ENCODE data around the gene TEAD3. TPM values are rescaled to one million over a fixed set of nuclear protein-coding genes. Genes with fewer than 3 reads are reported as not detected.

TEAD3 gene
- total RNA-seq, 1 experiment from 2014 or later = 10.7 TPM

GRCh38 chr6:35493307-35493983 is 3.4 kb downstream of the TEAD3 start:
- Histone ChIP-seq H3K9me3 (ENCODE audit: control insufficient read depth, insufficient read depth, low read depth, low read length) (no peaks in the 10 kb centered on the region), H3K36me3 (ENCODE audit: control insufficient read depth, insufficient read depth, low read length) (no peaks in the 10 kb centered on the region; the same call in 1 of the 2 replicates), H3K4me1 (ENCODE audit: control insufficient read depth, insufficient read depth, low read length) (peaks cover 26% of the 10 kb centered on the region), H3K27me3 (ENCODE audit: control insufficient read depth, insufficient read depth, low read length) (no peaks in the 10 kb centered on the region), H3K4me3 (ENCODE audit: low read depth in 2 of 2, low read length in 2 of 2) (no peak overlapping the region), H3K27ac (ENCODE audit: low read length) (no peak overlapping the region)
- CTCF ChIA-PET = interaction anchor here (0.6 kb wide), 2 partner anchors 59 to 1270 kb away, joined by 3 read pairs; no protein-coding TSS in a partner anchor
- ATAC-seq (no peak), DNase-seq (ENCODE audit: low read depth, low spot score) (no peak)
- TSS peak; percentile 71 for BruUV-seq (replicated peaks)
- in situ Hi-C loops (cut with HindIII; ENCODE audit: low pct_unique_long_range_greater_than_20kb, low sequenced_read_pairs) (no loop called here), intact Hi-C loops (cut with micrococcal nuclease; ENCODE audit: unreplicated experiment) (no loop called here)
- POLR2A ChIA-PET = no interaction called here
- TF ChIP-seq SIN3A (IDR thresholded peaks at IDR 0.05; ENCODE audit: borderline replicate concordance, insufficient read depth, low read depth, low read length) = no peak
- no peak for TF ChIP-seq CTCF (IDR thresholded peaks at IDR 0.05)
- no peak for TF ChIP-seq TCF7L2 (IDR thresholded peaks at IDR 0.05; ENCODE audit: low read depth, low read length)
- TF ChIP-seq REST (IDR thresholded peaks at IDR 0.05; ENCODE audit: insufficient read depth in 1 of 2, low read depth in 2 of 2, low read length in 1 of 2) = no peak
- TF ChIP-seq POLR2AphosphoS5 (IDR thresholded peaks at IDR 0.05; ENCODE audit: low read depth, low read length) = no peak

- no peak overlapping the region for H3K27ac ChIP-seq (ENCODE audit: low read length)
- intact Hi-C loops (cut with micrococcal nuclease; ENCODE audit: unreplicated experiment) = no loop called here
- BruUV-seq (replicated peaks) = no TSS peak
- no peak for TF ChIP-seq TCF7L2 (IDR thresholded peaks at IDR 0.05; ENCODE audit: low read depth, low read length)
- no peak for TF ChIP-seq SIN3A (IDR thresholded peaks at IDR 0.05; ENCODE audit: borderline replicate concordance, insufficient read depth, low read depth, low read length)
- TF ChIP-seq REST (IDR thresholded peaks at IDR 0.05; ENCODE audit: insufficient read depth in 1 of 2, low read depth in 2 of 2, low read length in 1 of 2) = no peak
- TF ChIP-seq POLR2AphosphoS5 (IDR thresholded peaks at IDR 0.05; ENCODE audit: low read depth, low read length) = no peak
- no peak for TF ChIP-seq CTCF (IDR thresholded peaks at IDR 0.05)
- ChIA-PET CTCF (no interaction called here), POLR2A (no interaction called here)
- no peak overlapping the region for H3K4me3 ChIP-seq (ENCODE audit: low read depth in 2 of 2, low read length in 2 of 2)
- no peaks in the 10 kb centered on the region for H3K9me3 ChIP-seq (ENCODE audit: control insufficient read depth, insufficient read depth, low read depth, low read length)
- in situ Hi-C loops (cut with HindIII; ENCODE audit: low pct_unique_long_range_greater_than_20kb, low sequenced_read_pairs) = no loop called here
- ATAC-seq = no peak
- no peaks in the 10 kb centered on the region for H3K27me3 ChIP-seq (ENCODE audit: control insufficient read depth, insufficient read depth, low read length)
- DNase-seq (ENCODE audit: low read depth, low spot score) = no peak
- no peaks in the 10 kb centered on the region; the same call in 1 of the 2 replicates for H3K36me3 ChIP-seq (ENCODE audit: control insufficient read depth, insufficient read depth, low read length)
- peaks cover 31% of the 10 kb centered on the region for H3K4me1 ChIP-seq (ENCODE audit: control insufficient read depth, insufficient read depth, low read length)
These were observed 4.0 kb downstream of the TEAD3 start for GRCh38 chr6:35492974-35493284.
